Astrocyte of the spinal cord (primary cell): ENCODE measurements around the gene FARP1.

ENCODE experiments used
- DNase-seq: peaks from one replicate; pipeline ENCODE4 v3.0.0; 2011; ENCODE audit warnings: low read depth, low spot score
- H3K4me3 ChIP-seq: 2 replicates; pipeline ENCODE4 v1.5.1; 2011; ENCODE audit warnings: low read depth, mild to moderate bottlenecking, low read length, moderate library complexity
- in situ Hi-C: cut with HindIII; loops from 2 replicates; pipeline ENCODE4 v1.10.0; 2017; ENCODE audit warnings: low sequenced_read_pairs
- TF ChIP-seq, protein P1 (sequence below): IDR thresholded peaks from 2 replicates; pipeline ENCODE4 v1.5.1; 2012; ENCODE audit warnings: low read depth, mild to moderate bottlenecking, low read length, inconsistent platforms

Gene FARP1

DNA sequence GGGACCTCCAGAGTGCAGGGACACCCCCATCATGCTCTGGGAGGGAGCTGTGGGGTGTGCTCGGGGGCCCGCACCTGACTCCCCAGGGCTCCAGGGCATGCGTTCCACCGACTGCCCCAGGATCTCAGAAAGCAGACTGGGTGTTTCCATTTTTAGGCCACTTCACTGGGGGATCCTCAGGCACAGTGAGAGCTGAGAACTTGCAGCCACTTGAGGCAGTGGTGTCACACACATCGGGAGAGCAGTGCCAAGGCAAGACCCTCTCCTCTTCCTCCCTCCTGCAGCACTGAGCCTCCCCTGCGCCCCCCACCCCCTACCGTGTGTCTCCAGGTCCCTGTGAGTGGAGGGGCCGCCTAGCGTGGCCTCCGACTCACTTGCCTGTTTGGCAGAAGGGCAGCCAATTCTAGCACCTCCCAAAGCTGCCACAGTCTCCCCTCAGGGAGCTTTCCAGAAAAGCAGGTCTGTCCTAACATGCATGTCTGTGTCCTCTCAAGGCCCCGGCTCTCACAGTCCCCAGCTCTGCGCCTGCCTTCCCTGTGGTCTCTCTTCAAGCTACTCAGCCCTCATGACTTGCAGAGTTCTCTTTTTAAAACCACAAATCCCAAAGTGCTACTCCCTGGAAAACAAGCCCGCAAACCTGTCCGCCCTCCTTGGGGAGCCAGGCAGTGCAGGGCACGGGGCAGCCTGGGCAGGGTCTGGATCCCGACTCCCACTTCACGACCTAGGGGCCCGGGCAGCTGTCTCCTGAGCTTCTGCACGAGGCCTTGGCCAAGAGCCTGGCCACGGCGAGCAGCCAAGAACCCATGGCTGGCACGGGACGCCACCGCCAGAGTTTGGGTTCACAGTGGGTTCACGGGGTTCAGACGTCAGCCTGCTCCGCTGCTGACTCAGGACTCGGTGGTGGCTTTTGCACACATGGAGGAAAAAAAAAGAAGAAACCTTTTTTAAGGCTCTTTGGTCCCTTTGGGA, 339.9 kb downstream of the FARP1 start:
- TF ChIP-seq, protein P1, sequence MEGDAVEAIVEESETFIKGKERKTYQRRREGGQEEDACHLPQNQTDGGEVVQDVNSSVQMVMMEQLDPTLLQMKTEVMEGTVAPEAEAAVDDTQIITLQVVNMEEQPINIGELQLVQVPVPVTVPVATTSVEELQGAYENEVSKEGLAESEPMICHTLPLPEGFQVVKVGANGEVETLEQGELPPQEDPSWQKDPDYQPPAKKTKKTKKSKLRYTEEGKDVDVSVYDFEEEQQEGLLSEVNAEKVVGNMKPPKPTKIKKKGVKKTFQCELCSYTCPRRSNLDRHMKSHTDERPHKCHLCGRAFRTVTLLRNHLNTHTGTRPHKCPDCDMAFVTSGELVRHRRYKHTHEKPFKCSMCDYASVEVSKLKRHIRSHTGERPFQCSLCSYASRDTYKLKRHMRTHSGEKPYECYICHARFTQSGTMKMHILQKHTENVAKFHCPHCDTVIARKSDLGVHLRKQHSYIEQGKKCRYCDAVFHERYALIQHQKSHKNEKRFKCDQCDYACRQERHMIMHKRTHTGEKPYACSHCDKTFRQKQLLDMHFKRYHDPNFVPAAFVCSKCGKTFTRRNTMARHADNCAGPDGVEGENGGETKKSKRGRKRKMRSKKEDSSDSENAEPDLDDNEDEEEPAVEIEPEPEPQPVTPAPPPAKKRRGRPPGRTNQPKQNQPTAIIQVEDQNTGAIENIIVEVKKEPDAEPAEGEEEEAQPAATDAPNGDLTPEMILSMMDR: peak; percentile 34
- no peak overlapping the region for H3K4me3 ChIP-seq
- peak; percentile 77 for DNase-seq
- in situ Hi-C loops: no loop called here

DNA sequence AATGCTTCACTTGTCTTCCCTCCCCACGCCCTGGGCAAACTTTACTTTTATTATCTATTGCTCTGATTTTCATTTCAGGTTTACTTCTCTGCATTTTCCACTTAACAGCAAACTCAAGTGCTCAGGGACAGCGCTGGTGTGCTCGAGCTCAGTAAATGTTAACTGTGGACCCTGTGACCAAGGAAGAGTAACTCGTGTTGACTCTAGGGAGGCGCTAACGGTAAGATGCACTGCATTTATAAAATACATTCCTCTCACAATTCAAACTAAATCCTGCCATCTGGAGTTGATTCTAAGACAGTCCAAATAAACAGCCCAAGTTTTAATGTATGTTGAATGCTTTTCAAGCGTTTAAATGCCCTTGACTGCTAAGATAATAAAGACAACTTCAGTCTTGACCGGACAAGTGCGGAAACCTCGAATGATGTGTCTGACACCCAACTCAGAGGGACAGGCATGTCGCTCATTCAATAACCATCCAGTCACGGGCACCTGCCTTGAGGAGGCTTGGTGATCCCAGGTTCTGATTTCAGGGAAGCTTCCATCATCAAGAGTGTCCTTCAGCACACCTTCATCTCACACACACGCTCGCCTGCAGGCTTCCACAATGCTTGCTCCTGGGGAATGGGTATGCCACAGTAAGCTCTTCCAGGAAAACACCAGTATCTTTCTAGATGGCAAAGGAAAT, 340.9 kb downstream of the FARP1 start:
- no peak for DNase-seq
- TF ChIP-seq, protein P1: no peak
- in situ Hi-C loops: no loop called here
- no peak overlapping the region for H3K4me3 ChIP-seq

DNA sequence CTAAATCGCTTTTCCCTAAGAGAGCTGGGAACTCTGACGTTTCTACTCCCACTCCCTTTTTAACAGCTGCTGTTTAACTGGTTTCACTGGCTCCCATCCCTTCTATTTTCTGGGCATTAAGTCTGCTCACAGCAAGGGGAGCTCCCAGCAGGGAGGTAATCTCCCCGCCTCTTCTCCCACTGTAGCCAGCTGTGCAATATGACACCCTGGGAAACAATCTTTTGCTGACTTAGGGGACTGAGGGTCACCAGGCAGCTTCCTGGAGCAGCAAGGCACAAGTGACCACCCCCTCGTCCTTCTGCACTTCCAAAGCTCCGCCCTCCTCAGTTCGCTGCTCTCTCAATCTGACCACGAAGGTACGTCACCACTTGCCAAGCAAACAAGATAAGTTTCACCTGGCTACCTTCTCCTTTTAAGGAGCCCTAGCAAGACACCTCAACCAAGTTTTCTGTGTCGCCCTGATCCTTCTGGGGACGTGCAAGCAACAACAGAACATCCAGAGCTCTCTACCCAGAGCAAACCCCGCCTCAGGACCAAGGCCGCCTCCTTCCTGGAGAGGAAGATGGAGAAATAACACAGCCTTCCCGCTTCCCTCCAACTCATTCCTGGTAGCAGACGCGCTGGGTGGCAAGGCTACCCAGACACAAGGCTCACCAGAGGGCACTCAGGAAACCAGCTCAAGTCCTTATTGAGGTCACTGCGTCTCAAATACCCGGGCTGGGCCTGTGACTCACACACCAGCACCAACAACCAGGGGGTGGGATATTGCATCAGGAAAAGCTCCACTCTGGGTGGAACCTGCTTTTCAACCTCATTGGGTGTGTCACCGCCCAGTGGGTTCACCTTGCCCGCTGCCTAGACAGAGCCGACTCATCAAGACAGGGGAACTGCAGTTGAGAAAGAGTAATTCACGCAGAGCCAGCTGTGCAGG, 341.7 kb downstream of the FARP1 start:
- peak overlapping the region; percentile 16 for H3K4me3 ChIP-seq
- in situ Hi-C loops: no loop called here
- peak; percentile 97 for DNase-seq
- TF ChIP-seq, protein P1: no peak

DNA sequence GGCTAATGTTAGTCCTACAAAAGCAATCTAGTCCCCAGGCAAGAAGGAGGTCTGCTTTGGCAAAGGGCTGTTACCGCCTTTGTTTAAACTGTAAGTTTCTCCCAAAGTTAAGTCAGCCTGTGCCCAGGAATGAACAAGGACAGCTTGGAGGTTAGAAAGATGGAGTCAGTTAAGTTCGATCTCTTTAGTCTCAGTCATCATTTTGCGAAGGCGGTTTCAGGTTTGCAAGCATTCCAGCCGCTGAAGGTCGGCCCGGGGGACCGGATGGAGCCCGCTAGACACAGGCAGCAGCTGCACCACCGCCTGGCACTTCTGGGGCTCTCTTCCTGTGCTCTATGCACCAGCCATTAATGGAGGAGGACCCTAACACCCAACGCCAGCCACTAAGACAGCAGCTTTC, 342.7 kb downstream of the FARP1 start:
- in situ Hi-C loops: no loop called here
- no peak overlapping the region for H3K4me3 ChIP-seq
- no peak for DNase-seq
- TF ChIP-seq, protein P1: no peak

DNA sequence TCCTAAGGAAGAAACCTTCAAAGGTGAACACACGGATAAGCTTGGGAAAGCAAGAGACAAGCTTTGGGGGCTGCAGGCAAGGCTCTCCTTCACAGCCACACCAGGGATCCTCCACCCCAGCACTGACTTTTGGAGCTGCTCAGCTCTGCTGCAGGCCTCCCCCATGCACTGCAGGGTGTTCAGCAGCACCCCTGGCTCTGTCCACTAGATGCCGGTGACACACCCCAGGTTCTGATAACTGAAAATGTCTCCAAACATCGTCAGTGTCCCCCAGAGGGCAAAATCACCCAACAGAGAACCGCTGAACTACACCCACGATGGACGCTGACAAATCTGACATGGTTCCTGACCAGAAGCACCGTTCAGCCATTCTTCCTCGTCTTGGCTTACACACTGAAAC, 343.5 kb downstream of the FARP1 start:
- in situ Hi-C loops: no loop called here
- no peak for DNase-seq
- TF ChIP-seq, protein P1: no peak
- no peak overlapping the region for H3K4me3 ChIP-seq

DNA sequence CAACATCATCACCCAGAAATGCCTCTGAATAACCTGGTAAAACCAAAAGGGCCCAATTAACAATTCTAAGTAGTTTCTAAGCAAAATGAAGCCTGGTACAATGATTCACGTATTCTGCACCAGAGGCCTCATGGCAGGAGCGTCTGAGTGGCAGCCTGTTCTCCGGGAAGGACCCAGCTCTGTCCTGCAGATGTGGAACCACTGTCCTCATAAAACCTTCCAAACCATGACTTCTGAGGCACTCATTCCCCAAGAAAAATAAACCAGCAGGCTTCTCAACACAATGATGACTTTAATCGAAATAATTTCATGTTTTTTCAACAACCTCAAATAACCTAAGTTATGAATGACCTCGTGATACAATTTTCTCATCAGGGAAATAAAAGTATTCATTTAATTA, 344.1 kb downstream of the FARP1 start:
- in situ Hi-C loops: no loop called here

More for the DNA sequence above, 344.1 kb downstream of the FARP1 start:
- TF ChIP-seq, protein P1: no peak
- no peak for DNase-seq
- H3K4me3 ChIP-seq: no peak overlapping the region
